GM12892 (cell line): ENCODE data around the gene ALKBH5.

Experiments
- POLR2A ChIP-seq: IDR thresholded peaks from 2 replicates; pipeline ENCODE4 v1.6.1; 2011; ENCODE audit warnings: low read depth, low read length, control low read depth
- POLR2AphosphoS5 ChIP-seq: IDR thresholded peaks from 2 replicates; pipeline ENCODE4 v1.6.1; 2011; ENCODE audit warnings: low read depth, low read length, control low read depth

DNA sequence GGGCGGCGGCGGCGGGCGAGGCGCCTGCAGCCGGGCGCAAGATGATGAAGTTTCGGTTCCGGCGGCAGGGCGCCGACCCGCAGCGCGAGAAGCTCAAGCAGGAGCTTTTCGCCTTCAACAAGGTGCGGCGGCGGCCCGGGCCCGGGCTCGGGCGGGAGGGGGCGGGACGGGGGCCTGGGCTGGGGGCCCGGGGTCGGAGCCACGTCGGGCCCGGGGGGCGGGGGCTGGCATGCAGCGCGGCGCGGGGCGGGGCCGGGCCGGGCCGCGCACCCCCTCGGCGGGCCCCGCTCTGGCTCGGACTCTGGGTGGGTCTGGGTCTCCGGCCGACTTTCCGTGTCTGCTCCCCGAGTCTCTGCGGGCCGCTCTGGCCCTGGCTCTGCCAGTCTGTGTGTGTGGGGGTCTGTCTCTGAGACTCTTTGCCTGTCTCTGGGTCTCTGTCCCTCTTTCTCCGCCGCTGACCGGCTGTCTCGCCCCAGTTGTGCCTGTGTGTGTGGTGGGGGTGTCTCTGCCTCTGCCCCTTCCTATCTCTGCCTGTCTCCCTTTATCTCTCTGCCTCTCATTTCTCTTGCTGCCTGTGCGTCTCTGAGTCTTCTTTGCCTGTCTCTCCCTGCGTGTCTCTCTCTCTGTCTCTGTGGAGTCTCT lies 42.1 kb downstream of the ALKBH5 start:
- no peak for TF ChIP-seq POLR2AphosphoS5
- no peak for TF ChIP-seq POLR2A
